ENCODE results near the gene RPL35.

DNA sequence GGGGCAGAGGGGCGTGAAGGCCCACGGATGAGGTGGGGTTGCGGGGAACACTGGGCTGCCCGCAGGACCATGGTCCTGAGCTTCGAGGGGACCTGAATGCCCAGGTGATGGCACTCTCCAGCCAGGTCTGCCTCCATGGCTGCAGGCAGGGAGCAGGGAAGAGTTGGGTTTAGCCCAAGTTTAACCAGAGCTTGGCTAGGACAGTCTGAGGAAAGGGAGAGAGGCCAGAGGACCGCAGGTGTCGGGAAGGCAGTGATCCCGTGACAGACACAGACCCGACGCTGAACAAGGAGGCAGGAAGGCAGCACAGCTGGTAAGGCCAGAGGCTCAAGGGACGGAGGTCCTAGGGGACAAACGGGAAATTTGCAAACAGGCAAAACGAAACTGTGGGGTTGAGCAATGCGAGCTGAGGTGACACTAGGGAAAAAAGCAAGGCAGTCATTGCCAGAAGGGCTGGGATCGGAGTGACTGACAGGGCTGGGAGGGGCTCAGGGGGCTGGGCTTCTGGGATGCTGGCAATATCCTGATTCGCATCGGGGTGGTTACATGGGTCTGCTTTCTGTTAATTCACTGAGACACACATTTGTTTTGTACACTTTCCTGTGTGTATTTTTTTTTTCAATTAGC is 25.2 kb upstream of the RPL35 start:
- TF ChIP-seq CTCF (conservative IDR thresholded peaks at IDR 0.05; ENCODE audit: low read depth in 2 of 2), result peak in 1 of 2 experiments; percentile 35; a peak in 2 of 4 replicates
- TF ChIP-seq EZH2 (IDR thresholded peaks at IDR 0.05; ENCODE audit: low read depth, unreplicated experiment), result no peak
- TF ChIP-seq EZH2phosphoT487 (IDR thresholded peaks at IDR 0.05; ENCODE audit: unreplicated experiment), result no peak

Data from GM23338 (cell line).